ENCODE results near the gene ZNF423. TPM values are rescaled to one million over a fixed set of nuclear protein-coding genes. Genes with fewer than 3 reads are reported as not detected.

ZNF423 gene
- total RNA-seq, 1 donor from 2014 or later: not detected

DNA sequence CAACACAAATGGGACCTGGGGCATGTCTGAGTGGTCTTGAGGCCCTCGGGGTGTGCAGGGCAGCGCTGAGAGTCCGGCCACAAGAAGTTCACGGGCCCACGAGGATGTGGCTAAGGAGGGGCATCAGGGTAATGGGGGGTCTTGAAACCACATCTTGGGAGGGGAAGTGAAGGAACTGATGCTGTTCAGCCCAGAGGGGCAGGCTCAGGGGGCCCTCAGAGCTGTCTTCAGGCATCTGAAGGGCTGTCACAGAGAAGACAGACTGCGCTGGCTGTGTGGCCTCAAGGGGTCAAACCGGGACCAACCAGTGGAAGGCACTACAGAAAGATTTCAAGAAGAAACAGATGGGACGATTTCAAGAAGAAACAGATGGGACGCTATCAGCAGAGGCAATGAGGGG is 45.1 kb downstream of the ZNF423 start:
- no peak for DNase-seq
- CTCF ChIA-PET: no interaction called here
- Mint-ChIP-seq H3K27ac (no peak overlapping the region), H3K4me3 (no peak overlapping the region), H3K9me3 (no peaks in the 10 kb centered on the region), H3K27me3 (no peaks in the 10 kb centered on the region), H3K36me3 (ENCODE audit: low read depth) (no peaks in the 10 kb centered on the region), H3K4me1 (no peaks in the 10 kb centered on the region)
- no peak for ATAC-seq (ENCODE audit: low read depth)
- no peak for TF ChIP-seq CTCF (IDR thresholded peaks at IDR 0.05)
- POLR2A ChIA-PET: no interaction called here
- intact Hi-C loops (cut with micrococcal nuclease): no loop called here

GRCh38 chr16:49809561-49809960 is 46.4 kb downstream of the ZNF423 start:
- no peak for TF ChIP-seq CTCF (IDR thresholded peaks at IDR 0.05)
- ChIA-PET CTCF (no interaction called here), POLR2A (no interaction called here)
- Mint-ChIP-seq H3K27ac (no peak overlapping the region), H3K4me1 (no peaks in the 10 kb centered on the region), H3K4me3 (no peak overlapping the region), H3K27me3 (no peaks in the 10 kb centered on the region), H3K9me3 (no peaks in the 10 kb centered on the region), H3K36me3 (ENCODE audit: low read depth) (no peaks in the 10 kb centered on the region)
- intact Hi-C loops (cut with micrococcal nuclease): no loop called here
- DNase-seq (no peak), ATAC-seq (ENCODE audit: low read depth) (no peak)

DNA sequence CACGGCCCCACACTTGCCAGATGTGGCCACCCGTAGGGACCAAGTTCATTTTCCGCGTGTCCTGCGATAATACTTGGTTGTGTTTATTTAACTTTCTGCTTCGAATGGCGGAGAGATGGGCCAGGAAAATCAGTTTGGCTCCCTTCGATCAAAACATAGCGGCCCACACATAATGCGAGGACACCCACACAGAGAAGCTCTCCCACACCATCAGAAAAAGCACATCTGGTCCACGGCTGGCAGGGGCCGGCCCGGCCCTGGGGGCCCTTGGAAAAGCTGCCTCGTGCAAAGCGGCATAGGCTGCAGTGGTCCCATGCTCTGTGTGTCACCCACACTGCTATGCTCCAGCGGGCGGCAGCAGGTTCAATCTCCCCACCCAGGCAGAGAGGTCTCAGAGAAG is 46.9 kb downstream of the ZNF423 start:
- DNase-seq: no peak
- ChIA-PET CTCF (no interaction called here), POLR2A (no interaction called here)
- Mint-ChIP-seq H3K36me3 (ENCODE audit: low read depth) (no peaks in the 10 kb centered on the region), H3K4me3 (no peak overlapping the region), H3K27me3 (no peaks in the 10 kb centered on the region), H3K4me1 (no peaks in the 10 kb centered on the region), H3K27ac (no peak overlapping the region), H3K9me3 (no peaks in the 10 kb centered on the region)
- ATAC-seq (ENCODE audit: low read depth): no peak
- intact Hi-C loops (cut with micrococcal nuclease): no loop called here
- no peak for TF ChIP-seq CTCF (IDR thresholded peaks at IDR 0.05)

- no peak for ATAC-seq (ENCODE audit: low read depth)
- DNase-seq: no peak
- intact Hi-C loops (cut with micrococcal nuclease): no loop called here
- no peaks in the 10 kb centered on the region for H3K4me1 Mint-ChIP-seq
- H3K27ac Mint-ChIP-seq: no peak overlapping the region
- POLR2A ChIA-PET: no interaction called here
- no peaks in the 10 kb centered on the region for H3K36me3 Mint-ChIP-seq (ENCODE audit: low read depth)
- no peaks in the 10 kb centered on the region for H3K9me3 Mint-ChIP-seq
- no peaks in the 10 kb centered on the region for H3K27me3 Mint-ChIP-seq
- H3K4me3 Mint-ChIP-seq: no peak overlapping the region
- CTCF ChIA-PET: no interaction called here
- TF ChIP-seq CTCF (IDR thresholded peaks at IDR 0.05): no peak
These were observed 49.5 kb downstream of the ZNF423 start for GRCh38 chr16:49806446-49806845.

- Mint-ChIP-seq H3K4me1 (no peaks in the 10 kb centered on the region), H3K27me3 (no peaks in the 10 kb centered on the region), H3K27ac (no peak overlapping the region), H3K36me3 (ENCODE audit: low read depth) (no peaks in the 10 kb centered on the region), H3K9me3 (no peaks in the 10 kb centered on the region), H3K4me3 (no peak overlapping the region)
- ChIA-PET CTCF (no interaction called here), POLR2A (no interaction called here)
- intact Hi-C loops (cut with micrococcal nuclease): no loop called here
- ATAC-seq (ENCODE audit: low read depth) (no peak), DNase-seq (no peak)
- TF ChIP-seq CTCF (IDR thresholded peaks at IDR 0.05): no peak
These were observed 54.6 kb downstream of the ZNF423 start for GRCh38 chr16:49801290-49801689.

All from activated B cell treated with CpG ODN at 0.5 μM for 24 hours (primary cell).